HG03432 (cell line): ENCODE measurements around the gene THBS2.
"Not testable (repeated sequence)": the region's sequence is repeated elsewhere in the genome, so short reads cannot be mapped to it uniquely, and the experiment has no call there.

ENCODE experiments used
- ATAC-seq: cut with Tn5 transposase; IDR thresholded peaks from one replicate; pipeline ENCODE4 v1.9.1; 2021; ENCODE audit warnings: mild to moderate bottlenecking, moderate library complexity; ENCODE audit not compliant: unreplicated experiment

The THBS2 gene

DNA sequence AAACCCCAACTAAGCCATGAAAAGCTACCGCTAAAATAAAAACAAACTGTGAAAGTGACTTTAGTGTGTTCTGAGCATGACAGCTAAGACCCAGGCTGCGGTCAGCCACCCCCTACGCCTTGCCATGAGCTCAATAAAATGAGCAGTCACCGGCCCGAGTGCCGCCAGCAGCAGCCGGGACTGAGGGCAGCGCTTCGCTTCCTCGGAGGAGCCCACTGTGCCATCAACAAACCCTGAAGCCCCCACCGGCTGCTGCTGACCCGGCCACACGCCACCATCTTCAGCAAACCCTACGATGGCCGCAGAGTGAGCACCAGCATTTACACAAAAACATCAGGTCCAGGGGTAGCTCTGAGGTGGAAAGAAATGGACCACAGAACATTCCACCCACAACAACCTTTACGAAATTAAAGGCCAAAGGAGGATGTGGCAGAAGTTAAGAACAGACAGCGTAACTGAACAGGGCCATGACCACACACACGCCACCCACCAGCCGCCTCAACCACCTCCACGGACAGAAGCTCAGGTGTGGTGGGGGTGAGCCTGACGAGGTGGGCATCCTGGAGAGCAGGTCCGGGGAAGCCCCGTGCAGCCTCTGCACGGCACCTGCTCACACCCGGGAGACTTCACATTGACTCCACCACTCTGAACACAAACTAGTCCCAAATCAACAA is 67.0 kb downstream of the THBS2 start:
- no peak for ATAC-seq

DNA sequence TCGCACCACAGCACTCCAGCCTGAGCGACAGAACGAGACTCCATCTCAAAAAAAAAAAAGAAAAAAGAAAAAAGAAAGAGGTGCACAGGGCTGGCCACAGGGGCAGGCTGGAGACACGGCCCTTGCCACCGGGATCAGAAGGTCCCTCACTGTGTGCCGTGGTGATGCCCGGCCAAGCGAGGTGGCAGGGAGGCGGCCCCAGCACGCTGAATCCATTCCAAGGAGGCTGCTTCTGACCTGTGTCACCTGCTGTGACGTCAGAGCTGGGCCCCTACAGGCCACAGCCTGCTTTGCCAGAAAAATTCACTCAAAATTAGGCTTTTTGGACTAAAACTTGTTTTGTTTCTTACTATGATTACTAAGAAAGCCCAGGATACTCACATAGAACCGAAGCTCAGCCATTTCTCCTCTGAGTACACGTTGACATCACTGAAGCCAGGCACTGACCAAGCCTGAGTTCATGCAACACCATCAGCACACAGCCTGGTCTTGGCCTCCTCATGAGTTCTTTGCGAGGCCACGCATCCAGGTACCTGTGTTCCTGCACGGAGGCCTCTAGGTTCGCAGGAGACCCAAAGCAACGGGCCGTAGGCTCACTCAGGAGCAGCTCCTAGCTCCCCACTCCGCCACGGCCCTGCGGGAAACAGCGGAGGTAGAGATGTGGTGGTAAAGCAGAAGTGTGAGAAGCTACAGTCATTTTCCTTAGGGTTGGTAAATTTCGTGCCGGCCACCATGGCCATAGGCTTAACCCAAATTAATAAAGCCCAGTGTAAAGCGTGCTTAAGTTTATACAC is 67.8 kb downstream of the THBS2 start:
- ATAC-seq: no peak

DNA sequence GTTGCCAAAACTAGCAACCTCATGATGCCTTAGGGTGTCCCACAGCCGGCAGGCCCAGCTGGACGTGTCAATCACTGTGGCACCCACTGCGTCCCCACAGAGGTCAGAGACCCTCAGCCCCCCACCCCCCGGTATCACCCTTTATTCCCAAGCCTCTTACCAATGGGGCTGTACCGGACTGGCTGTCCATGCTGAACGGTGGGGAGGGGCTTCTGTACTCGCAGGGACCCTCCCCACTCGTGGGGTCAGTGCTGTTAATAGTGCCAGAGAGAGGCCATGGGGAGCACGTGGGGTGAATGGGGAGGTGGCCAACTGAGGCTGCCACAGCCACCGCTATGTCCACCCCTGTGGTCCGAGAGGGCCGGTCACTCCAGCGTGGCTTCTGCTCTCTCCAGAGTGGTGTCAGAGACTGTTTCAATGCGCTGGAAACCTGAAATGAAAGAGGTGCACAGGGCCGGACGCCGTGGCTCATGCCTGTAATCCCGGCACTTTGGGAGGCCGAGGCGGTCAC is 68.6 kb downstream of the THBS2 start:
- no peak for ATAC-seq

DNA sequence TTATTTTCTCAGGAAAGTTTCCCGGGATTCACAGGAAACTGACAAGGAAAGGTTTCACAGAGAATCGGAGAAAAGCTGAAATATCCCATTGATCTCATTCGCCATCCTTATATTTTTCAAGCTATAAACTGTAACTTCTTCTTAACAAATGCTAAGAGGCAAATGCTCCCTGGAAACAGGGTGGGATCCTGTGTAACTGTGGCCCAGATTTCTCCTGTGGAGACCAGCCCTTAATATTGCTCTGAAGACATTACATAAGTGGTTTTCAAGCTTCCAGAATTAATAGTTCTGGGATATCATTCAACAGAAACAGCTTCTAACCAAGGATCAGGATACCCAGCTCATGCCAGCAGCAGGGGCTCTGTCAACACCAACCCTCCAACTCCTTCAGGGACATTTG is 69.2 kb downstream of the THBS2 start:
- no peak for ATAC-seq

DNA sequence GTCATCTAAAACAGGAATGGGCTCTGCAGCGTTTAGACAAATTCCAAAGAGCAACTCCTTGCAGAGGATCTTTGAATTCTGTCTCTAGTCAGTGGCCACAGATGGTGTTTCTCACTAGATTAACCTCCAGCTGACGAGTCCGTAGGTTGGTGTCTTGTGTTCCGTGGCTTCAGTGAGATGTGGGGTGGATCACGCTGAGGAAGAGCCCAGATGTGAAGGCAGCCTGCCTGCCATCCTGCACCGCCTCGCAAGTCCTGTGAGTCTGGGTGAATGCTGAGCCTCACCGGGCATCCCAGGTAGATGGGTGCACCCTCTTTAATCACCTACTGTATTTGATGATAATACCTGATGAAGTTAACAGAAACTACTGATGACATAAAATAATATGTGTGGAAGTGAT is 70.4 kb downstream of the THBS2 start:
- no peak for ATAC-seq

DNA sequence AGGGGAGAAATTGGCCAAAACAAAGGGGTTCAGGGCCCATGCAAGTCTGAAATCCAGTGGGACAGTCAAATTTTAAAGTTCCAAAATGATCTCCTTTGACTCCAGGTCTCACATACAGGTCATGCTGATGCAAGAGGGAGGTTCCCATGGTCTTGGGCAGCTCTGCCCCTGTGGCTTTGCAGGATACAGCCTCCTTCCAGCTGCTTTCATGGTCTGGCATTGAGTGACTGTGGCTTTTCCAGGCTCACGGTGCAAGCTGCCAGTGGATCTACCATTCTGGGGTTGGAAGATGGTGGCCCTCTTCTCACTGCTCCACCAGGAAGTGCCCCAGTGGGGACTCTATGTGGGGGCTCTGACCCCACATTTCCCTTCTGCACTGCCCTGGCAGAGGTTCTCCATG is 73.8 kb downstream of the THBS2 start:
- not testable (repeated sequence) for ATAC-seq

DNA sequence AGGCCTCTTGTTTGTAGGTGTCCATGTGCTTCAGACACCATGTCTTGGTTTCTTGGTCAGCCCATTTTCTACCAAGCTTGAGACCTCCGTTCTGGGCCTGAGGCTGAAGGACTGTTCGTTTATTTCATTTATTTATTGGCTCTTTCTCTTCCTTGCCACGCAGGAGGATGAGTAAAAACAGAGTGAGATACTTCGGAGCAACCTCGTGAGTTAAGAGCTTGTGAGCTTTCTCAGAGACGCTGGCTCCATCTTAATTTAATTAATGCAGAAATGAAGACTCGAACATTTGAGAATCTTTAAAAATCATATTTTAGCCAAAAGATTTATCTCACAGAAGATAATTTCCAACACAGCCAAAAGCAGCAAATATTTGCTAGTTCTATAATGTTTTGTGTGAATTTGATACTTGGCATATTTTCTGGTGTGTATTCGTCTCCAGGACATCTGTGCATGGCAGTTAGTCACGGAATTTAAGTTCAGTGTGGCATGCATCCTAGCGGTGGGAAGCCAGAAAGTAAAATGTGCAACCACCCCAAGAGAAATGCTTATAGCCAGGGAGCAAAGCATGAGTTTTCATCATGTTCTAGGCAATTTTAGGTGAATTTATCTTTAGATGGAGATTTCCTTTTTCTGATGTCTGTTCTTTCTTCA is 76.0 kb downstream of the THBS2 start:
- no peak for ATAC-seq

DNA sequence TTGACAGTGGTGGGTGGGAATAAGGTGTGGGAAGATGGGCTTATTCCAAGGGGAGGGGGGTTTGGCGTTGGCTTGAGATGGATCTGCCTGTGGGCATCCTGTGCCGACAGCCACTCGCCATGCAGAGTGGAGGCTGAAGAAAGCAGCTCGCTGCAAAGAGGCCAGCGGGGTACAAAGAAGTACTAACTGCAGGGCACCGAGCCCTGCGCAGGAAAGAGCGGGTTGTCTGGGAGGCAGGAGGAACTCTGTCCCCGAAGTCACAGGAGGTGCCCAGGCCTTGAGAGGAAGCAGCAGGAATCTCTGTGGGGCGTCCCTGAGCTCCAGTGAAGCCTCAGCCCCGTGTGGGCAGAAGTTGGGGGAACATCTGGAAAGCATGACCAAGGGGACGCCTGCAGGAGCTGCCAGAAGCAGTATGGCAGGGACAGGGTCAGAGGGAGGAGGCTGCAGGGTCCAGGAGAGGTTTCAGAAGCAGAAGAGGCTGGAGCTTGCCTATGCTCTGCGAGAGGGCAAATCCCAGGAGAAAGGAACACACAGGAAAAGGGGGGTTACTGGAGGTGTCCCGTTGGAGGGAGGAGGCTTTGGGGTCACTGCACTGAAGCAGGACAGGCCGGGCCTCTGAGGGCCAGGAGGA is 77.2 kb downstream of the THBS2 start:
- ATAC-seq: no peak

DNA sequence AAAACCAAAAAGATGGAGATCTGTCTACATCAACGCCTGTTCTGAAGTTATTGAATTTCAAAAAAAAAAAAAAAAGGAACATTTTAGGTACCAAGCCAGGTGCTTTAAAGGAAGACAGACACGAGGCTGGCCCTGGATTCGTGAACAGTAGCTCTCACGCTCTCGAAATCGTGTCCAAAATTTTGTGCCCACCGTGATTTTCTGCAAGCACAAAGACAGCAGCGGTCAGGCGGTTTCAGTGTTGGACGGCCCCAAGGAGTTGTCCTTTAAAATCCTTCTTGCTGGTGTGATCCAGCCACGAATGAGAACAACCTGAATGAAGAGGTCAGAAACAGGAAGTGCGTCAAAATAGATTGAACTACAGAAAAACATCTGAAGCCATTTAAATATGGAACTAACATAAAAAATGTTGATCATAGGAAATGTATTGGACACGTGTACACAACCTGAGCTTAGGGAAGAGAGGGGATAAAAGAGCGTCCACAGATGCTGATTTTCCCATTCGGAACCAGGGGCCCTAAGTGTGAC is 78.2 kb downstream of the THBS2 start:
- ATAC-seq: no peak

DNA sequence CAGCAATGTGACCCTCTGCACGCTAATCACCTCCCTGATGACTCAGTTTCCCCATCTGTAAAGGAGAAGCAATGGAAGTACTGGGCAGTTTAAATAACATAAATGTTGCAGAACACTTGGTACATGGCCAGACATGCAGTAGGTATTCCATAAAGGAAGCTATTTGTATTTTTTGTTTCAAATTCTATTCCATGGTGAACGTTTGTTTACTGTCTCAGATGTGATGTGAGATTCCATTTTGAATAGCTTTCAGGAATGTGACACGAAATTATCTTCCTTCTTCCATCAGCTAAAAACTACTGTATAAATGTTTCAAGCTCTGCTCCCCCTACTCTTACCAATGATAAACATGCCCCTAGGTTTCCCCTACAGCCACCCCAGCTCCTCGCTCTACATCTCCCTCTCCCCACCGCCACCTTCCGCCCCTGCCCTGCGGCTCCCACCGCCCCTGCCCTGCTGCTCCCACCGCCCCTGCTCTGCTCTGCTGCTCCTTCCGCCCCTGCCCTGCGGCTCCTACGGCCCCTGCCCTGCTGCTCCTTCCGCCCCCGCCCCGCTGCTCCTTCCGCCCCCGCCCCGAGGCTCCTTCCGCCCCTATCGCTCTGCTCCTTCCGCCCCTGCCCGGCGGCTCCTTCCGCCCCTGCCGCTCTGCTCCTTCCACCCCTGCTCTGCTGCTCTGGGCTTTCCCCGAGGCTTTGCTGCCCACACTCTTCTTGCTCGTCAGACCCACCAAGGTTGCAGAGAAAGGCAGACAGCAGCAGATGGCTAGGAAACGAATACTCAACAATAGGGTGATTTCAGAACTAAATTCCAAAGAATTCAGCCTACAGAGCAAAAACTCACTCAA is 78.9 kb downstream of the THBS2 start:
- ATAC-seq: no peak

DNA sequence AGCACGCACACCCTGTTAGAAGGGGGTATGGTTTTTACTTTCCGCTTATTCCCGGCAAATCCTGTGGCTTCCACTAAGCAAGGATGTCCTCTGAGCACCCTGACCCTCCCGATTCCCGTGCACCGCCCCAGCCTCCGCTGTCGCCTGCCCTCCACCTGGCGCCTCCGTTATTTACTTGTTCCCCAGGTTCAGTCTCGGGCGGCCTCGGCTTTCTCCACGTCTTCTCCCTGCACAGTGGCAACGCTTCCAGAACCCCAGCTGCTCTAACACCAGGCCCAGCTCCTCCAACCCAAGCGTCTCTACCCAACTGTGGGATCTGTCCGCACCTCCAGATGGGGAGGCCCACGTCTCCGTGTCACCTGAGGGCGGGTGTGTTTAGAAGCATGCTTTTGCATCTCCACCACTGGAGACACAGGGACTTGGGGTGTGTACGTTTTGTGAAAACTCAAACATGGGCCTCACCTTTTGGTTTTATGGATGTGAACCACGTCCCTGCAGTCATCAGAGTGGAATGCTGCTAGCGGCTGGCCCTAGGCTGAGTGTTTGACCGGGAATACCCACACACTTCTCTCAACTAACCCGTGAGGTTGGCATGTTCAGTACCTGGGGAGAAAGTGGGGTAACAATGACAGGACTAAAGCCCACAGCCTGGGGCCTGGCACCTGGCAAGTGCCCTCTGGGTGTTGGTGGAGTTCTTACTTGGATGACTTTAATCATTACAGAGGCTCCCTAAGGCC is 79.9 kb downstream of the THBS2 start:
- no peak for ATAC-seq

DNA sequence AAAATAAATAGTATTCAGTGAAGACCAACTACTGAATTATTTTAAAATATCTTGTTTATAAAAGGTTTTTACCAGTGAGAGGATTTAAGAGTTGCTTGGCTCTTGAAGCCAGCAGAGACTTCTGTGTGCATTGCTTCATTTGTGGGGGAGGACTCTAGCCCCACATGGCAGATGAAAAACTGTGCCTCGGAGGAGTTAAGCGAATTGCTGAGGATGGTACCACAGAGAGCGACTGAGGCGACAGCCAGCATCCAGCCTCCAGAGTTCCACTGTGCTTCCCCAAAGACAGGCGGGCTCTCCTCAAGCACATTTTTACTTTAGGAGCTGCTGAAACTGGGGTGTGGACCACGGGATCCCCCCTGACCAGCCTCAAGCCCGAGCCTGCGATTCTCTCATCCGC is 80.7 kb downstream of the THBS2 start:
- ATAC-seq: no peak

DNA sequence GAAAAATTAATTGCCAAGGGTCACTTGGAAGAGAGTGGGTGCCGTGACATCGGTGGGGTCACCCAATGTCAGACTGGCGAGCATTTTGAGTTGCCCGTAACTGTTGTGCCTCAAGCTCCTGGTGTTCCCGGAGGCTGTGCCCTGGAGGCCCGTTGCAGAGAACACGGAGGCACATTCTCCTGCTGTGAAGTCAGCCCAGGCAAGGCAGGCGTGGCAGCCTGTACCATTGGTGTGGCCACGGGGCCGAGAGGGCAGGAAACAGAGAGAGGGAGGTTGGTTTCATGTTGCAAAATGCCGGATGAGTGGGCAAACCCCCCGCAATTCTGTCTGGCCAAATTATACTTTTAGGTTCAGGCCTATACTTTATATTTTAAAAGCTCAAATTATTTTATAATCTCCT is 81.2 kb downstream of the THBS2 start:
- no peak for ATAC-seq

DNA sequence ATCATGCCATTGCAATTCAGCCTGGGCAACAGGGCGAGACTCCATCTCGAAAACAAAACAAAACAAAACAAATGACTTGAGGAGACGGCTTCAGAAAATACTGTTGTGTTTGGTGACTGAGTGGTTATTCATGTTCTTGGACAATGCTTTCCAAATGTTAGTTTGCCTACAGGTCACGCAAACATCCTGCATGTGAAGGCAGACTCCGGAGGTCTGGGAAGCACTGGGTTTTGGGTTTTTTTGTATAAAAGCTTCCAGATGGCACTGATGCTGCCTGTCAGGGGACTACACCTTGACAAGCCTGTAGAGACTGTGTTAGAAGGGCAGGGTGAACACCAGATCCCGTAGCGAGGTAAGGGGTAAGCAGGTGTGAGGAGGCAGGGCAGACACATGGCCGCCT is 81.7 kb downstream of the THBS2 start:
- ATAC-seq: no peak

DNA sequence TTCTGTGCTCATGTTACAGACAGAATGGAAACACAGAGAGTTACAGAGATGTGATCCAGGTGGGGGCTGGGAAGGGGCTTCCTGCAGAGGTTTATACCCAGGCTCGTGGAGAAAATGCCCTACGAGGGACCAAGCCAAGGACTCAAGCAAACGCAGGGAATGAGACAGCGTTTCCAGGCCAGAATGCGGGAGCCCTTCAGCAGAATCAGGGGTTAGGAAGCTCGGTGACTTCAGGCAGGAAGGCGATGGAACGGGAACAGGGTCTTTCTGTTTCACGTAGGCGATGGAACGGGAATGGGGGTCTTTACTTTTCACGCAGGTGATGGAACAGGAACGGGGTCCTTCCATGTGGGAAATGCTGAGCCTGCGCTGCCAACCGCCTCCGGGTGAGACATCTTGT is 82.6 kb downstream of the THBS2 start:
- no peak for ATAC-seq

DNA sequence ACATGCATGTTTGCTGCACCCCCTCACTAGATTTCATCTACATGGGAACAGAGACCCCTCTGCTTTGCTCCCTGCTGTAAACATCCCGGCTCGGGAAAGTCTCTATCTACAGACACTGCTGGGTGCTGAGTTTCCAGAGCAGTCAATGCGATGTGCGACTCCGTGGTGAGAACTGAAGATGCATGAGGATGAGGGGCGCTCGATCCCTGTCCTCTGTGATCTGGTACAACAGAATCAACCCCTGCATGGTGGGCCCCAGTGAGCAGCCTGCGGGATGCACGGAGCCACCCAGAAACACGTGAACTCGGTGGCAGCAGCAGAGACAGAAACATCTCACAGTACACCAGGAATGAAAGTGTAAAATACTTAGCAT is 83.1 kb downstream of the THBS2 start:
- no peak for ATAC-seq

DNA sequence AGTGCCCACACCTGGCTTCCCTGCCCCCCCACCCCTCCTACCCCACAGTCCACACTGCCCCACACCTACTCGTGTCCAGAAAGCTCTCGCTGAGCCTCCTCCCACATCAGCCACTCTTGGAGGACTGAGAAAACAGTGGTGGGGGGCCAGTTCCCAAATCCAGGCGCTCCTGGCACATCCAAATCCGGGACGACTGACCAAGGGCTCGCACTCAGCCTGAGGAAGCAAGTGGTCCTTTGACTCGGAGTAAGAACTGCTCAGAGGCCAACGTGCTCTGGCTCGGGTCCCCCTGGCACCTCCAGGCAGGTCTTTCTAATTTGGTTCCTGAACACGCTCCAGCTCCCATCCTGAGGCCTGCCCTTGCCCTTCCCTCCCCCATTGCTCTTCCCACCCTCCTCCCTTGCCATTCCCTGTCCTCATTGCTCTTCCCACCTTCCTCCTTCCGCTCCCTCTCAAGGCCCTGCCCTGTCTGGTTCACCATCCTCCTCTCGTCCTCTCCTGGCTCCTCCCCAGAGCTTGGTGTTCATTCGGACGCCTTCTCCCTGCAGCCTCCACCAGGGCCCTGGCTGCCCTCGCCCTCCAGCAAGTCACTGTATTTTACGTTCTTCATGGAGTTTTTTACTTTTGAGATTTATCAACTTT is 83.6 kb downstream of the THBS2 start:
- no peak for ATAC-seq

DNA sequence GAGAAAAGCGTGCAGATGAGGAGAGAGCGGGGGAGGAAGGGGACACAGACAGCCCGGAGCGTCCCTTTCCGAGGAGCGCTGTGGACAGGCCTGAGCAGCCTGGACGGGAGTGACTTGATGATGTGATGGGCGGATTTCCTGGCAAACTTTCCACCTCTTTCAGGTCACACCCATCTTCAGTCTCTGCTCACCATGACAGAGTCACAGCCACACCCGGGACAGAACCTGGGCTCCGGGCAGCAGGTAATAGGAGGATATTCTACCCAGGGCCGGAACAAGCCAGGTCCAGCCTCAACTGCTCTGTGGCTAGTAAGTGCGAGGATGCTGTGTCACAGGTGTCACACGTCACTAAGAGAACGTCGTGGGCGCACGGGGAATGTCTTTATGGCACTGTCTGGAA is 84.3 kb downstream of the THBS2 start:
- no peak for ATAC-seq

DNA sequence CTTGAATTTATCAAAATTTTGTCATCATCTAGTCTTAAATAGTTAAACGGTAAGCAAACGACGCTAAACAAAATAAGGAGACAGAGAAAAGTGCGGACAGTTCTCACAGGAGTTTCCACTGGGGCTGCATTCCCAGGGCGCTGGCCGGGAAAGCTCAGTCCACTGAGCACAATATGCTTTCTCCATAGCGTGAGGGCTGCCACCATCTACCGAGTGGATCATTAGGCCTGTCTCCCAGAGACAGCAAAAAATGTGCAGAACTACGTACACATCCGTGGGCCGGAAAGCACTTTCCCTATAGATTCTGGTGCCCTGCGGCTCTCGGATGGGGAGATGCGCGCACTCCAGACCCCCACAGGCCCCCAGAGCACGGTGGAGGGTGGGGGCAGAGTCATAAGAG is 84.9 kb downstream of the THBS2 start:
- ATAC-seq: no peak
